ENCODE data around the gene BOC.
"Not testable (repeated sequence)": the region's sequence is repeated elsewhere in the genome, so short reads cannot be mapped to it uniquely, and the experiment has no call there.

The BOC gene

GRCh38 chr3:113211330-113212149 lies at the start of gene BOC:
Gene BOC (plus strand): TSS chr3:113211557. CDS start chr3:113249803, 38,246 bp downstream.
- no peaks in the 10 kb centered on the region for H3K9me3 ChIP-seq (ENCODE audit: low read length)
- peak within 1 kb of the TSS; percentile 78 for H3K4me3 ChIP-seq (ENCODE audit: low read length)
- peaks cover 48% of the 10 kb centered on the region for H3K4me1 ChIP-seq (ENCODE audit: insufficient read depth, low read length)
- H2AFZ ChIP-seq (ENCODE audit: low read depth, low read length) = peak within 1 kb of the TSS; percentile 90
- H3K27me3 ChIP-seq (ENCODE audit: insufficient read depth, low read length) = no peaks in the 10 kb centered on the region
- peaks cover 18% of the 10 kb centered on the region for H3K36me3 ChIP-seq (ENCODE audit: insufficient read depth, low read length)

- Histone ChIP-seq H3K4me3 (ENCODE audit: low read length) (no peak overlapping the region), H3K36me3 (ENCODE audit: insufficient read depth, low read length) (no peaks in the 10 kb centered on the region), H3K27me3 (ENCODE audit: insufficient read depth, low read length) (no peaks in the 10 kb centered on the region), H3K4me1 (ENCODE audit: insufficient read depth, low read length) (peaks cover 10% of the 10 kb centered on the region), H3K9me3 (ENCODE audit: low read length) (no peaks in the 10 kb centered on the region), H2AFZ (ENCODE audit: low read depth, low read length) (no peak overlapping the region)
These were observed 49.7 kb upstream of the BOC start for GRCh38 chr3:113161661-113162060.

GRCh38 chr3:113163152-113163551 lies 48.2 kb upstream of the BOC start:
- Histone ChIP-seq H3K9me3 (ENCODE audit: low read length) (no peaks in the 10 kb centered on the region), H3K27me3 (ENCODE audit: insufficient read depth, low read length) (no peaks in the 10 kb centered on the region), H3K4me1 (ENCODE audit: insufficient read depth, low read length) (peaks cover 14% of the 10 kb centered on the region), H2AFZ (ENCODE audit: low read depth, low read length) (no peak overlapping the region), H3K4me3 (ENCODE audit: low read length) (no peak overlapping the region), H3K36me3 (ENCODE audit: insufficient read depth, low read length) (no peaks in the 10 kb centered on the region)

GRCh38 chr3:113165841-113166240 lies 45.5 kb upstream of the BOC start:
- Histone ChIP-seq H3K36me3 (ENCODE audit: insufficient read depth, low read length) (no peaks in the 10 kb centered on the region), H3K4me3 (ENCODE audit: low read length) (no peak overlapping the region), H3K9me3 (ENCODE audit: low read length) (no peaks in the 10 kb centered on the region), H2AFZ (ENCODE audit: low read depth, low read length) (no peak overlapping the region), H3K27me3 (ENCODE audit: insufficient read depth, low read length) (no peaks in the 10 kb centered on the region), H3K4me1 (ENCODE audit: insufficient read depth, low read length) (peaks cover 14% of the 10 kb centered on the region)

- Histone ChIP-seq H3K4me3 (ENCODE audit: low read length) (no peak overlapping the region), H3K36me3 (ENCODE audit: insufficient read depth, low read length) (no peaks in the 10 kb centered on the region), H3K4me1 (ENCODE audit: insufficient read depth, low read length) (peaks cover 14% of the 10 kb centered on the region), H3K9me3 (ENCODE audit: low read length) (no peaks in the 10 kb centered on the region), H2AFZ (ENCODE audit: low read depth, low read length) (peak overlapping the region; percentile 62), H3K27me3 (ENCODE audit: insufficient read depth, low read length) (no peaks in the 10 kb centered on the region)
These were observed 45.0 kb upstream of the BOC start for GRCh38 chr3:113166357-113166718.

GRCh38 chr3:113166719-113167492 lies 44.5 kb upstream of the BOC start:
- no peaks in the 10 kb centered on the region for H3K36me3 ChIP-seq (ENCODE audit: insufficient read depth, low read length)
- H3K27me3 ChIP-seq (ENCODE audit: insufficient read depth, low read length) = no peaks in the 10 kb centered on the region
- H3K4me3 ChIP-seq (ENCODE audit: low read length) = peak overlapping the region; percentile 5
- peak overlapping the region; percentile 62 for H2AFZ ChIP-seq (ENCODE audit: low read depth, low read length)
- H3K9me3 ChIP-seq (ENCODE audit: low read length) = no peaks in the 10 kb centered on the region
- H3K4me1 ChIP-seq (ENCODE audit: insufficient read depth, low read length) = peaks cover 14% of the 10 kb centered on the region

GRCh38 chr3:113167825-113168801 lies 43.2 kb upstream of the BOC start:
- Histone ChIP-seq H3K36me3 (ENCODE audit: insufficient read depth, low read length) (no peaks in the 10 kb centered on the region), H2AFZ (ENCODE audit: low read depth, low read length) (no peak overlapping the region), H3K4me1 (ENCODE audit: insufficient read depth, low read length) (peaks cover 14% of the 10 kb centered on the region), H3K4me3 (ENCODE audit: low read length) (no peak overlapping the region), H3K9me3 (ENCODE audit: low read length) (no peaks in the 10 kb centered on the region), H3K27me3 (ENCODE audit: insufficient read depth, low read length) (no peaks in the 10 kb centered on the region)

GRCh38 chr3:113169891-113170452 lies 41.4 kb upstream of the BOC start:
- Histone ChIP-seq H3K9me3 (ENCODE audit: low read length) (no peaks in the 10 kb centered on the region), H3K36me3 (ENCODE audit: insufficient read depth, low read length) (no peaks in the 10 kb centered on the region), H3K27me3 (ENCODE audit: insufficient read depth, low read length) (no peaks in the 10 kb centered on the region), H3K4me3 (ENCODE audit: low read length) (no peak overlapping the region), H2AFZ (ENCODE audit: low read depth, low read length) (no peak overlapping the region), H3K4me1 (ENCODE audit: insufficient read depth, low read length) (peaks cover 14% of the 10 kb centered on the region)

GRCh38 chr3:113170771-113171170 lies 40.6 kb upstream of the BOC start:
- Histone ChIP-seq H3K36me3 (ENCODE audit: insufficient read depth, low read length) (no peaks in the 10 kb centered on the region), H3K9me3 (ENCODE audit: low read length) (no peaks in the 10 kb centered on the region), H2AFZ (ENCODE audit: low read depth, low read length) (no peak overlapping the region), H3K4me1 (ENCODE audit: insufficient read depth, low read length) (peaks cover 14% of the 10 kb centered on the region), H3K27me3 (ENCODE audit: insufficient read depth, low read length) (no peaks in the 10 kb centered on the region), H3K4me3 (ENCODE audit: low read length) (no peak overlapping the region)

- H3K4me3 ChIP-seq (ENCODE audit: low read length); H2AFZ ChIP-seq (ENCODE audit: low read depth, low read length); H3K9me3 ChIP-seq (ENCODE audit: low read length); H3K27me3 ChIP-seq (ENCODE audit: insufficient read depth, low read length); H3K36me3 ChIP-seq (ENCODE audit: insufficient read depth, low read length); H3K4me1 ChIP-seq (ENCODE audit: insufficient read depth, low read length): not testable (repeated sequence)
These were observed 39.6 kb upstream of the BOC start for GRCh38 chr3:113171675-113172300.

- no peaks in the 10 kb centered on the region for H3K36me3 ChIP-seq (ENCODE audit: insufficient read depth, low read length)
- H3K4me3 ChIP-seq (ENCODE audit: low read length) = no peak overlapping the region
- no peaks in the 10 kb centered on the region for H3K4me1 ChIP-seq (ENCODE audit: insufficient read depth, low read length)
- no peaks in the 10 kb centered on the region for H3K9me3 ChIP-seq (ENCODE audit: low read length)
- no peaks in the 10 kb centered on the region for H3K27me3 ChIP-seq (ENCODE audit: insufficient read depth, low read length)
- H2AFZ ChIP-seq (ENCODE audit: low read depth, low read length) = no peak overlapping the region
These were observed 38.3 kb upstream of the BOC start for GRCh38 chr3:113173102-113173501.

GRCh38 chr3:113174304-113174703 lies 37.1 kb upstream of the BOC start:
- Histone ChIP-seq H3K4me1 (ENCODE audit: insufficient read depth, low read length) (no peaks in the 10 kb centered on the region), H2AFZ (ENCODE audit: low read depth, low read length) (no peak overlapping the region), H3K4me3 (ENCODE audit: low read length) (no peak overlapping the region), H3K27me3 (ENCODE audit: insufficient read depth, low read length) (no peaks in the 10 kb centered on the region), H3K9me3 (ENCODE audit: low read length) (no peaks in the 10 kb centered on the region), H3K36me3 (ENCODE audit: insufficient read depth, low read length) (no peaks in the 10 kb centered on the region)

Measured in neuron (in vitro differentiated cells).